AG04450 (cell line): ENCODE measurements around the gene RHBDD3. TPM values are rescaled to one million over a fixed set of nuclear protein-coding genes. Genes with fewer than 3 reads are reported as not detected.

Experiments used
- CTCF ChIA-PET: fragments of 300-600, 350-600 bp; formaldehyde crosslinking; extraction: SDS; loops from one replicate; lab custom pipeline; 2022; ENCODE audit warnings: antibody characterized with exemption, inconsistent platforms; lab: Charles Lee
- POLR2A ChIA-PET: fragments of 350-600 bp; formaldehyde crosslinking; extraction: SDS; loops from one replicate; lab custom pipeline; 2021; ENCODE audit warnings: antibody characterized with exemption, inconsistent platforms; lab: Yijun Ruan, JAX
- DNase-seq: peaks from one replicate; pipeline ENCODE4 v3.0.0-alpha.2; 2011; ENCODE audit warnings: low read depth, low spot score
- H3K27ac ChIP-seq: one replicate; pipeline ENCODE4 v1.5.1; 2012; ENCODE audit warnings: low read depth, low read length, control low read depth
- H3K27me3 ChIP-seq: one replicate; pipeline ENCODE4 v1.6.0; 2012; ENCODE audit warnings: low read length; ENCODE audit not compliant: control insufficient read depth, insufficient read depth
- H3K4me3 ChIP-seq: 2 replicates; pipeline ENCODE4 v1.5.1; 2011; ENCODE audit warnings: mild to moderate bottlenecking, low read depth, low read length, control low read depth
- H3K9me3 ChIP-seq: 2 replicates; pipeline ENCODE4 v1.5.1; 2012; ENCODE audit warnings: low read length; ENCODE audit not compliant: control insufficient read depth, insufficient read depth
- CTCF ChIP-seq: IDR thresholded peaks from 2 replicates; pipeline ENCODE4 v1.5.1; 2011; ENCODE audit warnings: low read depth, low read length, control low read depth, inconsistent platforms
- polyA plus RNA-seq: library from polyadenylated mRNA; depleted of rRNA; stranded (reverse); fragments of >200 nt; gene quantifications from 2 replicates; pipeline ENCODE4 v1.2.3, GENCODE V29; 2011

RHBDD3 gene
- polyA plus RNA-seq, 1 experiment: 9.9 TPM

GRCh38 chr22:29269731-29270474 lies 2.1 kb upstream of the RHBDD3 start:
- peak overlapping the region; percentile 84 for H3K4me3 ChIP-seq
- H3K27me3 ChIP-seq: no peaks in the 10 kb centered on the region
- H3K9me3 ChIP-seq: no peaks in the 10 kb centered on the region; the same call in 1 of the 2 replicates
- ChIA-PET CTCF (no interaction called here), POLR2A (no interaction called here)
- TF ChIP-seq CTCF: no peak
- DNase-seq: no peak
- H3K27ac ChIP-seq: no peak overlapping the region

GRCh38 chr22:29269230-29269604 lies 1.4 kb upstream of the RHBDD3 start:
- ChIA-PET CTCF (no interaction called here), POLR2A (interaction anchor here (1.2 kb wide), 1 partner anchor 42 kb away, joined by 4 read pairs; no protein-coding TSS in a partner anchor)
- Histone ChIP-seq H3K9me3 (no peaks in the 10 kb centered on the region; the same call in 1 of the 2 replicates), H3K27me3 (no peaks in the 10 kb centered on the region), H3K27ac (peak overlapping the region; percentile 100), H3K4me3 (peak overlapping the region; percentile 84)
- DNase-seq: no peak
- no peak for TF ChIP-seq CTCF

- POLR2A ChIA-PET: interaction anchor here (0.6 to 1.2 kb wide), 4 partner anchors 38 to 1280 kb away, joined by 3 to 7 read pairs (median 4); partner anchors contain the start of genes EMID1 and GAS2L1
- TF ChIP-seq CTCF: no peak
- Histone ChIP-seq H3K27ac (peak overlapping the region; percentile 100), H3K27me3 (no peaks in the 10 kb centered on the region), H3K4me3 (peak overlapping the region; percentile 84), H3K9me3 (no peaks in the 10 kb centered on the region; the same call in 1 of the 2 replicates)
- CTCF ChIA-PET: no interaction called here
- DNase-seq: peak; percentile 23
Measured at GRCh38 chr22:29268511-29269229, 889 bp upstream of the RHBDD3 start.

GRCh38 chr22:29267462-29267857 lies 321 bp downstream of the RHBDD3 start:
- Histone ChIP-seq H3K9me3 (no peaks in the 10 kb centered on the region; the same call in 1 of the 2 replicates), H3K4me3 (peak overlapping the region; percentile 84), H3K27me3 (no peaks in the 10 kb centered on the region), H3K27ac (peak overlapping the region; percentile 100)
- ChIA-PET POLR2A (interaction anchor here (0.7 kb wide), 1 partner anchor 156 kb away, joined by 3 read pairs; no protein-coding TSS in a partner anchor), CTCF (no interaction called here)
- no peak for DNase-seq
- no peak for TF ChIP-seq CTCF
